H1 (cell line): ENCODE measurements around the gene HYDIN. TPM values are rescaled to one million over a fixed set of nuclear protein-coding genes. Genes with fewer than 3 reads are reported as not detected.

Experiments used
- CTCF ChIA-PET: fragments of 300-600 bp; sonication (Branson Sonifier 250); formaldehyde crosslinking; loops from one replicate; lab custom pipeline; 2021; ENCODE audit not compliant: partially characterized antibody; lab: Charles Lee
- POLR2A ChIA-PET: fragments of 300-600 bp; sonication (Branson Sonifier 250); formaldehyde crosslinking; loops from one replicate; lab custom pipeline; 2021; ENCODE audit warnings: inconsistent platforms; ENCODE audit not compliant: partially characterized antibody; lab: Charles Lee
- DNase-seq, 2 experiments: peaks; one replicate each; pipeline versions ENCODE4 v3.0.0 to v3.0.0-alpha.2; 2010 to 2022; ENCODE audit warnings: low spot score in 2 of 2, low read depth in 1 of 2, mixed read lengths in 1 of 2
- FAIRE-seq: peaks from 2 replicates; lab custom pipeline; 2011; peaks lifted over from hg19 to GRCh38; lab: Jason Lieb, UNC
- H2AFZ ChIP-seq: 2 replicates; pipeline ENCODE4 v1.8.1; 2012; ENCODE audit warnings: low read length, inconsistent platforms
- H2AK5ac ChIP-seq: 2 replicates; pipeline ENCODE4 v1.6.1; 2013; ENCODE audit warnings: low read depth, low read length
- H2BK120ac ChIP-seq: replicated peaks from 2 replicates; pipeline ENCODE3; 2013; ENCODE audit warnings: low read depth, low read length, inconsistent platforms
- H2BK12ac ChIP-seq: 2 replicates; pipeline ENCODE4 v1.6.1; 2013; ENCODE audit warnings: low read depth, low read length
- H2BK15ac ChIP-seq: 2 replicates; pipeline ENCODE4 v1.6.1; 2013; ENCODE audit warnings: low read length
- H2BK20ac ChIP-seq: 2 replicates; pipeline ENCODE4 v1.6.1; 2013; ENCODE audit warnings: low read length
- H2BK5ac ChIP-seq: 2 replicates; pipeline ENCODE4 v1.6.1; 2013; ENCODE audit warnings: low read depth, low read length
- H3K14ac ChIP-seq: 2 replicates; pipeline ENCODE4 v1.6.1; 2013; ENCODE audit warnings: inconsistent platforms; ENCODE audit not compliant: insufficient read length
- H3K18ac ChIP-seq: 2 replicates; pipeline ENCODE4 v1.6.1; 2013; ENCODE audit warnings: low read length; ENCODE audit errors: extremely low read depth
- H3K23ac ChIP-seq: 2 replicates; pipeline ENCODE4 v1.6.1; 2013; ENCODE audit warnings: inconsistent platforms; ENCODE audit not compliant: insufficient read length
- H3K23me2 ChIP-seq: 2 replicates; pipeline ENCODE4 v1.6.1; 2013; ENCODE audit warnings: low read depth, low read length
- H3K27ac ChIP-seq: 2 replicates; pipeline ENCODE4 v1.6.1; 2011; ENCODE audit warnings: low read depth, low read length, inconsistent platforms
- H3K27me3 ChIP-seq, 4 experiments: replicated peaks in 1 of 4; 1 replicate in 1 of 4; 2 replicates in 3 of 4; pipeline versions ENCODE4 v1.6.1 to v1.8.1; 2011 to 2013; ENCODE audit warnings: low read length in 3 of 4, mild to moderate bottlenecking in 3 of 4, inconsistent platforms in 2 of 4, mixed read lengths in 2 of 4, moderate library complexity in 1 of 4; ENCODE audit not compliant: control insufficient read depth in 3 of 4, insufficient read depth in 3 of 4; ENCODE audit errors: extremely low read depth in 1 of 4
- H3K36me3 ChIP-seq, 4 experiments: 2 replicates each; pipeline versions ENCODE4 v1.6.1 to v1.8.1; 2011 to 2013; ENCODE audit warnings: mild to moderate bottlenecking in 4 of 4, low read length in 3 of 4, moderate library complexity in 2 of 4, control low read depth in 1 of 4, inconsistent platforms in 1 of 4; ENCODE audit not compliant: insufficient read depth in 4 of 4, control insufficient read depth in 2 of 4
- H3K4ac ChIP-seq: replicated peaks from 2 replicates; pipeline ENCODE3; 2013; ENCODE audit warnings: low read length, low read depth, mixed read lengths, inconsistent platforms; ENCODE audit not compliant: insufficient read length
- H3K4me1 ChIP-seq, 4 experiments: replicated peaks in 1 of 4; 1 replicate in 1 of 4; 2 replicates in 3 of 4; pipeline versions ENCODE4 v1.6.1 to v1.8.1; 2011 to 2013; ENCODE audit warnings: low read length in 3 of 4, inconsistent platforms in 2 of 4, mixed read lengths in 1 of 4; ENCODE audit not compliant: insufficient read depth in 4 of 4, control insufficient read depth in 3 of 4
- H3K4me2 ChIP-seq, 2 experiments: 2 replicates each; pipeline versions ENCODE4 v1.6.1 to v1.8.1; 2011 to 2013; ENCODE audit warnings: low read depth in 2 of 2, low read length in 2 of 2, control low read depth in 1 of 2, inconsistent platforms in 1 of 2, mild to moderate bottlenecking in 1 of 2; ENCODE audit not compliant: insufficient read depth in 1 of 2
- H3K4me3 ChIP-seq, 4 experiments: fragments of 200-600, 300-600 bp in 1 of 4; sonication (generic), shearing (Covaris generic), sonication (Bioruptor Twin) in 1 of 4; 2 replicates each; pipeline versions ENCODE4 v1.5.1 to v1.8.1; 2011 to 2016; ENCODE audit warnings: low read length in 4 of 4, low read depth in 3 of 4, control low read depth in 2 of 4, inconsistent platforms in 2 of 4, mild to moderate bottlenecking in 2 of 4, mixed read lengths in 1 of 4, moderate library complexity in 1 of 4; ENCODE audit not compliant: insufficient read depth in 2 of 4; ENCODE audit errors: extremely low read depth in 1 of 4
- H3K56ac ChIP-seq: replicated peaks from 2 replicates; pipeline ENCODE3; 2013; ENCODE audit warnings: low read depth, mild to moderate bottlenecking, mixed read lengths, low read length, inconsistent platforms; ENCODE audit not compliant: insufficient read length
- H3K79me1 ChIP-seq: 2 replicates; pipeline ENCODE4 v1.6.1; 2013; ENCODE audit warnings: low read depth, low read length, control low read depth
- H3K79me2 ChIP-seq, 2 experiments: 2 replicates each; pipeline versions ENCODE4 v1.6.1 to v1.8.1; 2012 to 2013; ENCODE audit warnings: low read length in 2 of 2, mild to moderate bottlenecking in 2 of 2, inconsistent platforms in 1 of 2; ENCODE audit not compliant: insufficient read depth in 2 of 2, control insufficient read depth in 1 of 2
- H3K9ac ChIP-seq, 4 experiments: replicated peaks in 1 of 4; 1 replicate in 1 of 4; 2 replicates in 3 of 4; pipeline versions ENCODE4 v1.6.1 to v1.8.1; 2011 to 2013; ENCODE audit warnings: low read depth in 3 of 4, low read length in 3 of 4, control low read depth in 2 of 4, mild to moderate bottlenecking in 2 of 4, moderate library complexity in 2 of 4, inconsistent platforms in 1 of 4; ENCODE audit errors: extremely low read depth in 1 of 4
- H3K9me3 ChIP-seq, 2 experiments: 2 replicates each; pipeline versions ENCODE4 v1.6.1 to v1.8.1; 2012 to 2013; ENCODE audit warnings: mild to moderate bottlenecking in 2 of 2, moderate library complexity in 2 of 2, control low read depth in 1 of 2, inconsistent platforms in 1 of 2, low read depth in 1 of 2, low read length in 1 of 2, mixed read lengths in 1 of 2; ENCODE audit not compliant: insufficient read depth in 2 of 2
- H4K20me1 ChIP-seq, 2 experiments: replicated peaks in 1 of 2; 2 replicates each; pipeline versions ENCODE3 to v1.8.1; 2011 to 2013; ENCODE audit warnings: inconsistent platforms in 2 of 2, low read length in 2 of 2, mild to moderate bottlenecking in 1 of 2; ENCODE audit not compliant: insufficient read depth in 2 of 2, control insufficient read depth in 1 of 2
- H4K5ac ChIP-seq: 2 replicates; pipeline ENCODE4 v1.6.1; 2013; ENCODE audit warnings: low read length, low read depth, mixed read lengths, inconsistent platforms; ENCODE audit not compliant: insufficient read length
- H4K8ac ChIP-seq: 2 replicates; pipeline ENCODE4 v1.8.0; 2013; ENCODE audit warnings: mild to moderate bottlenecking, moderate library complexity, low read length, inconsistent platforms; ENCODE audit not compliant: insufficient read depth; ENCODE audit errors: extremely low read depth
- H4K91ac ChIP-seq: replicated peaks from 2 replicates; pipeline ENCODE3; 2013; ENCODE audit warnings: low read length, mixed read lengths, inconsistent platforms; ENCODE audit not compliant: insufficient read length
- CBX8 ChIP-seq: fragments of 300-800, 300-1000 bp; sonication (generic); IDR thresholded peaks from 2 replicates; pipeline ENCODE4 v1.7.1; 2016; ENCODE audit warnings: low read depth, low read length, borderline replicate concordance
- CHD1 ChIP-seq: IDR thresholded peaks from 2 replicates; pipeline ENCODE4 v1.6.1; 2012; ENCODE audit warnings: low read depth, low read length, improper control_type of control experiment
- E2F6 ChIP-seq: IDR thresholded peaks from 2 replicates; pipeline ENCODE4 v1.6.1; 2012; ENCODE audit warnings: inconsistent platforms
- FOSL1 ChIP-seq: IDR thresholded peaks from 2 replicates; pipeline ENCODE4 v1.6.1; 2011; ENCODE audit warnings: mild to moderate bottlenecking, low read depth, low read length, moderate library complexity; ENCODE audit not compliant: insufficient read depth
- JUN ChIP-seq: IDR thresholded peaks from 2 replicates; pipeline ENCODE4 v1.6.1; 2011; ENCODE audit warnings: low read depth, mild to moderate bottlenecking, improper control_type of control experiment, low read length
- MAFK ChIP-seq: IDR thresholded peaks from 2 replicates; pipeline ENCODE4 v1.6.1; 2012; ENCODE audit warnings: low read depth, mild to moderate bottlenecking, improper control_type of control experiment, low read length
- MAX ChIP-seq: IDR thresholded peaks from 2 replicates; pipeline ENCODE4 v1.6.1; 2012; ENCODE audit warnings: inconsistent platforms
- RFX5 ChIP-seq: IDR thresholded peaks from 2 replicates; pipeline ENCODE4 v1.6.1; 2011; ENCODE audit warnings: low read depth, low read length, improper control_type of control experiment, borderline replicate concordance
- RXRA ChIP-seq: IDR thresholded peaks from 2 replicates; pipeline ENCODE4 v1.6.1; 2011; ENCODE audit warnings: low read depth, mild to moderate bottlenecking, low read length, moderate library complexity; ENCODE audit not compliant: insufficient read depth
- SIN3A ChIP-seq, 2 experiments: IDR thresholded peaks in 1 of 2; conservative IDR thresholded peaks in 1 of 2; 2 replicates each; pipeline ENCODE4 v1.6.1; 2011 to 2012; ENCODE audit warnings: low read length in 2 of 2, improper control_type of control experiment in 1 of 2, low read depth in 1 of 2, mild to moderate bottlenecking in 1 of 2
- SP4 ChIP-seq: IDR thresholded peaks from 2 replicates; pipeline ENCODE4 v1.6.1; 2012; ENCODE audit warnings: low read length, inconsistent platforms
- TAF1 ChIP-seq: IDR thresholded peaks from 2 replicates; pipeline ENCODE4 v1.6.1; 2011; ENCODE audit warnings: mild to moderate bottlenecking, low read depth, low read length
- WGBS, 2 experiments: shearing (Covaris generic) in 1 of 2; methylation state at CpG; one replicate each; pipeline versions ENCODE4 v1.1.6 to v1.1.7; 2013 to 2015; ENCODE audit warnings: low lambda C conversion rate in 2 of 2, mixed read lengths in 2 of 2, inconsistent platforms in 1 of 2, low coverage in 1 of 2, missing lambda C conversion rate in 1 of 2; ENCODE audit not compliant: insufficient replicate concordance in 2 of 2, insufficient coverage in 1 of 2, insufficient read length in 1 of 2; ENCODE audit errors: extremely low coverage in 1 of 2, missing lambda C conversion rate in 1 of 2; 5-methylcytosine and 5-hydroxymethylcytosine counted together
- polyA plus RNA-seq, 7 experiments: library from polyadenylated mRNA; depleted of rRNA in 3 of 7; stranded (reverse) in 5 of 7; unstranded in 2 of 7; fragments of >200 nt in 5 of 7; fragments of 200-250 nt in 2 of 7; gene quantifications; 1 replicate in 5 of 7; 2 replicates in 1 of 7; 4 replicates in 1 of 7; pipeline versions ENCODE4 v1.2.1 to v1.2.3, GENCODE V29; 2011 to 2013; ENCODE audit warnings: missing spikeins in 2 of 7, mixed read lengths in 2 of 7
- total RNA-seq: library from RNA; stranded (reverse); fragmentation: NEBNext Ultra II Directional; extraction: Animal tissue kit (Norgen Biotek cat#: 25700); gene quantifications from 2 replicates; pipeline ENCODE4 v1.2.1, GENCODE V29; 2021

HYDIN gene
- total and polyA plus RNA-seq, 2 of the 8 experiments (the other 6 are each of a cell fraction or from before 2014, with no cell fraction given), result 1.1 to 1.8 TPM

- H2BK120ac ChIP-seq, result no peak overlapping the region
- no peak overlapping the region for H4K91ac ChIP-seq
- no peak overlapping the region for H2BK15ac ChIP-seq
- H4K20me1 ChIP-seq, result no peaks in the 10 kb centered on the region
- H3K4me2 ChIP-seq, result no peak overlapping the region
- H3K9me3 ChIP-seq, result 0 out of 4 replicates have a peak, but pooled peaks cover 0 to 2% of the 10 kb centered on the region in 2 experiments
- H3K9ac ChIP-seq, result no peak overlapping the region
- no peak overlapping the region for H3K18ac ChIP-seq
- no peak for DNase-seq
- H3K79me1 ChIP-seq, result no peaks in the 10 kb centered on the region
- H2AK5ac ChIP-seq, result no peak overlapping the region
- H3K56ac ChIP-seq, result no peak overlapping the region
- ChIA-PET CTCF (no interaction called here), POLR2A (no interaction called here)
- H3K4me3 ChIP-seq, result no peak overlapping the region
- H3K4ac ChIP-seq, result no peak overlapping the region
- no peak for FAIRE-seq
- H2BK20ac ChIP-seq, result no peak overlapping the region
- no peaks in the 10 kb centered on the region for H3K36me3 ChIP-seq
- H3K23ac ChIP-seq, result no peak overlapping the region
- 0 out of 2 replicates have a peak overlapping the region, but pooled peaks have one; percentile 23 for H2AFZ ChIP-seq
- WGBS, 2 experiments, result 93% methylated on average over 5 of the region's 5 CpGs; no CpG with 5 or more reads in 1 of the 2 experiments
- H4K8ac ChIP-seq, result no peak overlapping the region
- no peak overlapping the region for H3K27ac ChIP-seq
- no peaks in the 10 kb centered on the region for H3K79me2 ChIP-seq
- no peak overlapping the region for H4K5ac ChIP-seq
- no peak overlapping the region for H2BK5ac ChIP-seq
- TF ChIP-seq RXRA (no peak), MAFK (no peak), RFX5 (no peak), MAX (no peak), CHD1 (no peak), SIN3A (conservative IDR thresholded peaks at IDR 0.05 in 1 of 2, IDR thresholded peaks at IDR 0.05 in 1 of 2; ENCODE audit: low read depth in 1 of 2, low read length in 2 of 2) (no peak), FOSL1 (no peak), CBX8 (no peak), JUN (no peak), TAF1 (no peak), SP4 (no peak), E2F6 (no peak)
- no peaks in the 10 kb centered on the region for H3K23me2 ChIP-seq
- no peak overlapping the region for H2BK12ac ChIP-seq
- H3K27me3 ChIP-seq, result no peaks in the 10 kb centered on the region; a peak in 1 of 7 replicates
- H3K4me1 ChIP-seq, result no peaks in the 10 kb centered on the region
- no peak overlapping the region for H3K14ac ChIP-seq
These were observed 31.9 kb upstream of the HYDIN start for GRCh38 chr16:71262391-71262790.
